ENCODE results near the gene CBFA2T2. TPM values are rescaled to one million over a fixed set of nuclear protein-coding genes. Genes with fewer than 3 reads are reported as not detected.

CBFA2T2 gene
- total and polyA plus RNA-seq, 2 donors (not counting 3 experiments of a cell fraction or from before 2014, with no cell fraction given): 10.7 to 12.1 TPM

DNA sequence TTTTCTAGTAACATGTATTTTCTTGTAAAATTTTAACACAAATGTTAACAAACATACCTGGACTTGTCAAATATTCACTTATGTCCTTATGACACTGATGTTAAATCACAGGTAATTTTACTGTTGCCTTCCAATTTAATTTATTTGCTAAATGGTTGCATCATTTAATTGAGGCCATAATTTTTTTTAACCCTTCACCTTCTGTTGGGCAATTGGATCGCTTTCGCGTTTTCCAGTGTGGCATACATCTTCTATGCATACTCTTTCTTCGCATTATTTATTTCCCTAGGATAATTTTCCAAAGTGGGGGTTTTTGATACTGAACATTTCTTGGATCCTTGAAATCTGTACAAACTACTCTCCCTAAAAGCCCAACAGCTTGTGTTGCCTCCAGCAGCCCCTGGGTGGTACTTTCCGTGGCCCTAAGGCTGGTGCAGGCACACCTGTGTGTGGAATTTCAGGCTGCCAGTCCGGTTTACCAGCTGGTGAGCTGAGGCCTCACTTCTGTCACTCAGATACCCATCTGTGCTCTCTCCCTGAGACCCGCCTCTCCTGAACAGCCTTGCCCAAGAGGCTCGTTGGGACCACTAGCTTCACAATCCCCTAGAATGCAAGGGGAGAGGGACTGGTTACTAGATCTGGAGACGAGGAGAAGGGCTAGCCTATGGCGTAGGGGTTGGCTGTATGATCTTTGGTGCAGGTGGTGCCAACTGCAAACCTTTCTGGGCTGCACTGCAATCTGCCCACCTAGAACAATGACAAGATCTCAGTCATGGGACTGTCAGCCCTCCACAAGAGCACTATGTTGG, 161.1 kb downstream of the CBFA2T2 start:
- H3K9me1 ChIP-seq (replicated peaks; ENCODE audit: control insufficient read depth, extremely low read depth, insufficient read depth, low read length): no peaks in the 10 kb centered on the region
- H3K4me1 ChIP-seq (ENCODE audit: control insufficient read depth, extremely low read depth, insufficient read depth, low read length): no peaks in the 10 kb centered on the region
- TF ChIP-seq EZH2 (IDR thresholded peaks at IDR 0.05; ENCODE audit: borderline replicate concordance, low read depth, low read length, severe bottlenecking) (no peak), JUN (IDR thresholded peaks at IDR 0.05; ENCODE audit: borderline replicate concordance, insufficient read depth, insufficient read length, low read depth) (no peak), FOS (IDR thresholded peaks at IDR 0.05; ENCODE audit: borderline replicate concordance, insufficient read depth, low read length) (no peak), GATA2 (IDR thresholded peaks at IDR 0.05; ENCODE audit: insufficient read depth, insufficient read length, low read depth, low read length) (no peak), MYC (IDR thresholded peaks at IDR 0.05; ENCODE audit: low read depth, low read length) (no peak), POLR2A (IDR thresholded peaks at IDR 0.05; ENCODE audit: low read depth, low read length) (no peak), POLR2AphosphoS5 (IDR thresholded peaks at IDR 0.05; ENCODE audit: insufficient read depth, low read depth, low read length) (no peak)
- TF ChIP-seq, protein P1, sequence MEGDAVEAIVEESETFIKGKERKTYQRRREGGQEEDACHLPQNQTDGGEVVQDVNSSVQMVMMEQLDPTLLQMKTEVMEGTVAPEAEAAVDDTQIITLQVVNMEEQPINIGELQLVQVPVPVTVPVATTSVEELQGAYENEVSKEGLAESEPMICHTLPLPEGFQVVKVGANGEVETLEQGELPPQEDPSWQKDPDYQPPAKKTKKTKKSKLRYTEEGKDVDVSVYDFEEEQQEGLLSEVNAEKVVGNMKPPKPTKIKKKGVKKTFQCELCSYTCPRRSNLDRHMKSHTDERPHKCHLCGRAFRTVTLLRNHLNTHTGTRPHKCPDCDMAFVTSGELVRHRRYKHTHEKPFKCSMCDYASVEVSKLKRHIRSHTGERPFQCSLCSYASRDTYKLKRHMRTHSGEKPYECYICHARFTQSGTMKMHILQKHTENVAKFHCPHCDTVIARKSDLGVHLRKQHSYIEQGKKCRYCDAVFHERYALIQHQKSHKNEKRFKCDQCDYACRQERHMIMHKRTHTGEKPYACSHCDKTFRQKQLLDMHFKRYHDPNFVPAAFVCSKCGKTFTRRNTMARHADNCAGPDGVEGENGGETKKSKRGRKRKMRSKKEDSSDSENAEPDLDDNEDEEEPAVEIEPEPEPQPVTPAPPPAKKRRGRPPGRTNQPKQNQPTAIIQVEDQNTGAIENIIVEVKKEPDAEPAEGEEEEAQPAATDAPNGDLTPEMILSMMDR (IDR thresholded peaks at IDR 0.05; ENCODE audit: extremely low read depth in 1 of 2, insufficient read depth in 1 of 2, low read depth in 1 of 2, low read length in 2 of 2): no peak
- TF ChIP-seq, protein P2, sequence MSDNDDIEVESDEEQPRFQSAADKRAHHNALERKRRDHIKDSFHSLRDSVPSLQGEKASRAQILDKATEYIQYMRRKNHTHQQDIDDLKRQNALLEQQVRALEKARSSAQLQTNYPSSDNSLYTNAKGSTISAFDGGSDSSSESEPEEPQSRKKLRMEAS (IDR thresholded peaks at IDR 0.05; ENCODE audit: insufficient read depth, insufficient read length): no peak
- intact Hi-C loops (cut with micrococcal nuclease) (loop anchor here (5.0 kb wide), 1 partner anchor 134 kb away; no protein-coding TSS in a partner anchor), dilution Hi-C loops (cut with MboI; ENCODE audit: extremely low pct_ligation_motif_present, low sequenced_read_pairs) (no loop called here)
- BruUV-seq (replicated peaks): no TSS peak
- no peak overlapping the region for H3K4me3 ChIP-seq (replicated peaks in 1 of 3; ENCODE audit: insufficient read depth in 1 of 3, low read depth in 1 of 3, low read length in 3 of 3)
- H3K27ac ChIP-seq (ENCODE audit: insufficient read depth, low read depth, low read length): no peak overlapping the region
- H3K27me3 ChIP-seq (ENCODE audit: control insufficient read depth in 2 of 2, insufficient read depth in 2 of 2, low read length in 2 of 2): no peaks in the 10 kb centered on the region
- no peak overlapping the region for H3K9ac ChIP-seq (replicated peaks; ENCODE audit: extremely low read depth, insufficient read depth, low read length)
- no peaks in the 10 kb centered on the region for H3K79me2 ChIP-seq (ENCODE audit: control insufficient read depth, insufficient read depth, low read length)
- POLR2A ChIA-PET: no interaction called here
- CTCF ChIA-PET: interaction anchor here (1.1 to 5.2 kb wide), 5 partner anchors 9 to 193 kb away, joined by 3 to 58 read pairs (median 7); no protein-coding TSS in a partner anchor
- no peaks in the 10 kb centered on the region for H3K9me3 ChIP-seq (replicated peaks; ENCODE audit: control insufficient read depth, insufficient read depth, low read length)
- FAIRE-seq (no peak), DNase-seq (ENCODE audit: low read depth, low spot score) (no peak)
- H4K20me1 ChIP-seq (replicated peaks; ENCODE audit: control insufficient read depth, extremely low read depth, insufficient read depth, low read length): no peaks in the 10 kb centered on the region
- no peak overlapping the region for H2AFZ ChIP-seq (ENCODE audit: low read depth, low read length)
- peaks cover 0 to 2% of the 10 kb centered on the region in 2 experiments for H3K36me3 ChIP-seq (ENCODE audit: control insufficient read depth in 2 of 2, extremely low read depth in 1 of 2, insufficient read depth in 2 of 2, low read length in 2 of 2)
- no peak overlapping the region for H3K4me2 ChIP-seq (ENCODE audit: insufficient read depth, low read length)
